ENCODE results near the gene NOC2L.
"Not testable (repeated sequence)": the region's sequence is repeated elsewhere in the genome, so short reads cannot be mapped to it uniquely, and the experiment has no call there.

NOC2L gene

DNA sequence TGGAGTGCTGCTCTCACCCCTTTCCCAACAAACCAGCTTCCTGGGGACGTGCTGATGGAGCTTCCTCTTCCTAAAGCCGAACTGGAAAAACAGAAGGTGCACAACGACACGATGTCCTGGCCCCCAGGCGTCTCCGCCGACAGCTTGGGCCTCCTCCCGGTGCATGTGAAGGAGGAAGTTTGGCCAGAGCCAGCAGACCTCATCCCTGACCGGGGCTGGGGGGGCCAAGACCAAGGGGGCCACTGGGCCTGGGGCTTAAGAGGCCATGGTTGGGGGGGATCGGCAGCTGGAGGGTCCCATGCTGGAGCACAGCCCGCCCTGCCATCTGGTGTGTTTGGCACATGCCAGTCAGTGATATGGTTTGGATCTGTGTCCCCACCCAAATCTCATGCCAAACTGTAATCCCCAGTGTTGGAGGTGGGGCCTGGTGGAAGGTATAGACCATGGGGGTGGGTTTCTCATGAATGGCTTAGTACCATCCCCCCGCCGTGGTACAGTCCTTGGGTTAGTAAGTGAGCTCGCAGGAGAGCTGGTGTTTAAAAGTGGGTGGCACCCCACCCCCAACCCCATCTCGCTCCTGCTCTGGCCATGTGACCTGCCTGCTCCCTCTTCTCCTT is 34.4 kb upstream of the NOC2L start:
- no peak for DNase-seq

DNA sequence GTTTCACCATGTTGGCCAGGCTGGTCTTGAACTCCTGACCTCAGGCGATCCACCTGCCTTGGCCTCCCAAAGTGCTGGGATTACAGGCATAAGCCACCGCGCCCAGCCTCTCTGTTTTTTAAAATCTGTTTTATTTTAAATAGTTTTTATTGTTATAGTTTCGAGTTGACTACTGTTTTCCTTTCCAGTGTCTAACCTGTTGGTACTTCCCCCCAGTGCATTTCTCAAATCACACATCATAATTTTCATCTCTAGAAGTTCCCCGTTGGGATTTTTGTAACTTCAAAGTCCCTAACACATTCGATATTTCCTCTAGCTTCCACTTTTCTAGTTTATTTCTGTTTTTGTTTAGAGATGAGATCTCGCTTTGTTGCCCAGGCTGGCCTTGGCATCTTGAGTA is 33.3 kb upstream of the NOC2L start:
- DNase-seq: no peak

DNA sequence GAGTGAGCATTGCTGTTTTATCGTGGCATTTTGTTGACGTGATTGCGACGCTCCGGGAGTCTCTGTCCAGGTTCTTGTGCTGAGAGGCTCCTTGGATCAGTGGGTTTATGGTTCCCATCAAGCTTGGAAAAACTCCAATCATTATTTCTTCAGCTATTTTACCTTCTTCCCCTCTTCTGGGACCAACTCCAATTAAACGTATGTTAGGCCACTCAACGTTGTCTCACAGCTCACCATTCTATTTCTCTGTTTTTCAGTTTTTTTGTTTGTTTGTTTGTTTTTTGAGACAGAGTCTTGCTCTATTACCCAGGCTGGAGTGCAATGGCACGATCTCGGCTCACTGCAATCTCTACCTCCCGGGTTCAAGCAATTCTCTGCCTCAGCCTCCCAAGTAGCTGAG is 32.8 kb upstream of the NOC2L start:
- no peak for DNase-seq

DNA sequence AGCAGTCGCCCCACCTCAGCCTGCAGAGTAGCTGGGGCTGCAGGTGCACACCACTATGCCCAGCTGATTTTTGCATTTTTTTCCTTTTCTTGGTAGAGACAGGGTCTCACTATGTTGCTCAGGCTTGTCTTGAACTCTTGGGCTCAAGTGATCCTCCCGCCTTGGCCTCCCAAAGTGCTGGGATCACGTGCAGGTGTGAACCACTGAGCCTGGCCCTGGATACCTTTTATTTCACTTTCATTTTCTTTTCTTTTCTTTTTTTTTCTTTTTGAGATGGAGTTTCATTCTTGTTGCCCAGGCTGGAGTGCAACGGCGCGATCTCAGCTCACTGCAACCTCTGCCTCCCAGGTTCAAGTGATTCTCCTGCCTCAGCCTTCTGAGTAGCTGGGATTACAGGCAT is 32.2 kb upstream of the NOC2L start:
- DNase-seq: not testable (repeated sequence)

DNA sequence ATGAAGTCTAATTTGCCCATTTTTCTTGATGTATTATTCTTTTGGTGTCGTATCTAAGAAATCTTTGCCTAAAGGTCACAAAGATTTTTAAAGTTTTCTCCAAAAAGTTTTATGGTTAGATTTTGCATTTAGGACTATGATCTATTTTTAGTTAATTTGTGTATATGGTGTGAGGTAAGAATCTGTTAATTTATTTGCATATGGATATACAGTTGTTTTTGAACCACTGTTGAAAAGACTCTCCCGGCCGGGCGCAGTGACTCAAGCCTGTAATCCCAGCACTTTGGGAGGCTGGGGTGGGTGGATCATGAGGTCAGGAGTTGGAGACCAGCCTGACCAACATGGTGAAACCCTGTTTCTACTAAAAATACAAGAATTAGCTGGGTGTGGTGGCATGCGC is 29.0 kb upstream of the NOC2L start:
- not testable (repeated sequence) for DNase-seq

DNA sequence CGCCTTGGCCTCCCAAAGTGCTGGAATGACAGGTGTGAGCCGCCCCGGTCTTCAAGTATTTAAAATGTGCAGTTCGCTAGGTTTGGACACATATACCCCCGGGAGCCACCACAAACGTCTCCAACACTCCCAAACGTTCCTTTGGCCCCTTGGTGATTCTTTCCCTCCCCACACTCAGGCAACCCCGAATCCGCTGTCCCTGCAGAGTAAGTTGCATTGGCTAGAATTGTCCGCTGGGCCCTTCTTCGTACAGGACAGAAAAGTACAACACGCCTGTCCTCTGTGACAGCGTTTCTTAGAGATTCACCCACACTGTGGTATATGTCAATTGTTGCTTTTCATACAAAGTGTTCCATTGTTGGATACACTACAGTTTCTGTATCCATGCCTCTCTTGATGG is 26.1 kb upstream of the NOC2L start:
- DNase-seq: no peak

DNA sequence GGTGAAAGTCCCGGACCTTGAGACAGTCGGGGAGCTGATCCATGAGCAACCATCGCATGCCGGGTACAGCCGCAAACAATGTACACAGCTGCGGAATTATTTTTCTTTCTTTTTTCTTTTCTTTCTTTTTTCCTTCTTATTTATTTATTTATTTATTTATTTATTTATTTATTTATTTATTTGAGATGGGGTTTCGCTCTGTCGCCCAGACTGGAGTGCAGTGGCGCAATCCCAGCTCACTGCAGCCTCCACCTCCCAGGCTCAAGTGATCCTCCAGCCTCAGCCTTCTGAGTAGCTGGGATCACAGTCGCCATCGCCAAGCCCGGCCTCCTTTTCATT is 25.4 kb upstream of the NOC2L start:
- no peak for DNase-seq

DNA sequence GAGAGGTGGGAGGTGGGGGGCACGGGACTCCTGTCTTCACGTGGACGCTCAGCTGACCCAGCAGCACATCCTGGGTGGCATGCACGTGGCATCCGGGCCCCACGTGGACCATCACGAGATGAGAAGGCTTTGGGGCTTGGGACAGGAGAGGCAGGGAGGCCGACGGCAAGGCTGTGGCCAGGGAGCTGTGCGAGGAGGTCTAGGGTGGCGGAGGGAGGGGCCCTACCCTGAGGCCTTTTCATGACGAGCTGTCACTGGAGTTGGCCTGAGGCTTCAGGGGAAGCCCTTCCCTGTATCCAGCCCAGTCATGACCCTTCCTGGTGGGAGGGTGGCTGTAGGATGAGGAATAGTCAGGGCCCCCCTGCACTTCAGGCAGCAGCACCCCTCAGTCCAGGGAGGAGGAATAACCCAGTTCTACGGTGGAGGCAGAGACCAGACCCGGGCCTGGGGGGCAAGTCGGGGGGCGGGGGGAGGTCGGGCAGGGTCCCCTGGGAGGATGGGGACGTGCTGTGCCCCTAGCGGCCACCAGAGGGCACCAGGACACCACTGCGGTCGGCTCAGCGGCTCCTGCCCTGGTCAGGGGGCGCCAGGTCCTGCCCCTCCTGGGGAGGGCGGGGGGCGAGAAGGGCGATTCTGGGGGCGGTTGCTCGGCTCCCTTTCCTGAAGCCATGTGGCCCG is 24.9 kb upstream of the NOC2L start:
- peak; percentile 50 for DNase-seq

DNA sequence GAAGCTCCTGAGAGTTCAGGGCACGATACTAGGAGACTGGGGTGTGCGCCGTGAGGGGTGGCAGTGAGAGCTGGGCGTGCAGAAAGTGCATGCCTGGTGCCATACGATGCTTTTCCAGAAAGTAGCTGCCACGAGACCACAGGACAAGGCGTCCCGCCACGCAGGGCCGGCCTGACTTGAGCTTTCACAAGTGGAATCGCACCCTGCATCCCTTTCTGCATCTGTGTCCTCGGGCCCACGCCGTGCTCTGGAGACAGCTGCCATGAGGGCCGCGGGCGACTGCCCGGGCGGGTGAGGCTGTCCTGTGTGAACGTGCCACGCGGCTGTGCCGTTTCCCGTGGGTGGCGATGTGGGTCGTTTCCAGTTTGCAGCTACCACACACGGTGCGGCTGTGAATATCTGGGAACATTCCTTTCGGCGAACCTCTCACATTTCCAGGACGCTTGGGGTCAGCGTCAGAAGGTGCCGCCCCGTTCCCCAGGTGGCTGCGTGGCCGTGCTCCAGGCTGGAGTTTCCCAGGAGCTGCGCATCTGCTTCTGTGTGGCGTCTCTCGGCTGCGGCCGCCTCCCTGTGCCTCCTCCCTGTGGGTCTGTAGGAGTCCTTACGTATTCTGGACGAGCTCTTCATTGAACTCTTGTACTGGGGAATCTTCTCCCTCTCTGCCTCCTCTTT is 23.8 kb upstream of the NOC2L start:
- DNase-seq: peak; percentile 57

DNA sequence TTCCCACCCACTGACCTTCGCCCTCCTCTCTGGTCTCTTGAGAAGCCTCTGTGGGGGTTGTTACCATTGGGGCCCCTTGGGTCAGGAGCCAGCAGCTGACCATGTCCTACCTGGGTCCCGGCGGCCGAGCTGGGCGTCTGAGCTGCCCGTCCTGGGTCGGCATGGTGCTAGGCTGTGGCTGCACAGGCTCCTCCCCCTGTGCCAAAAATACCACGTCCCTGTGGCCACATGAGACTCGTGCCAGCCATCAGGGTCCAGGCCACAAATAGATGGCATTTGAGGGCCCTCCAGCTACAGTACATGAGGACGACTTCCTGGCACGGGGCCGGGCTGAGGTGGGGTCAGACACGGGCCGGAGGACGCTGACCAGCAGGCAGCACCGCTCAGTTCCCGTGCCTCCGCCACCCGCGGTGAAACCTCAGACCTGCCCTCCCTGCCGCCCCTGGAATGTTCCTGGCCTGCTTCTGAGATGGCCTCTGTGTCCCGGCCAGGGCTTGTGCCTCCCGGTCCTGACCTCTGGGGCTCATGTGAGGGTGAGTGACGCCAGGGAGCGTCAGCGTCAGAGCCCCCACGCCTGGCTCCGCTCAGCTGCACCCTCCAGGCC is 23.0 kb upstream of the NOC2L start, which contains the start of gene PERM1:
Gene PERM1 (minus strand): TSS at position 139 of the 604 bp plus-strand sequence. CDS start 1,064 bp downstream, outside the sequence.
- no peak for DNase-seq

DNA sequence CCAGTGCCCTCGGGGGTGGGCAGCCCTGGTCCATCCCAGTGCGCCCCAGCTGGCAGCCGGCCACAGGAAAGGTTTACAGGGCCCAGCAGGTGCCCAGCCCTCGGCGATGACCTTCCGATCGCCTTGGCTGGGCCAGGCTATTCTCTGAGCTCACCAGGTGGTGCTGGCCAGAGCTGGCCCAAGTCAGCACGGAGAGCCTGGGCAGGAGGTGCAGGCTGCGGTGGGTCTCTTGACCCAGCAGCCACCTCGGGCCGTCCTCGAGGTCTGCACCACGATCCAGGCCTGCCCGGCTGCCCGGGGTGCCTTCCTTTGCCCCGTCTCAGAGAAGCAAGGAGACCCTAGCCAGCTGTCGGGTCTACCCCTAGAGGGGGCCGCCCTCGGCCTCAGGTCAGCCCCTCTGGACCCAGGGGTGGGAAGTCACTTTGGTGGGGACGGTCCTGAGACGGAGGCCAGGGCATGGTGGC is 22.5 kb upstream of the NOC2L start:
- DNase-seq: no peak

DNA sequence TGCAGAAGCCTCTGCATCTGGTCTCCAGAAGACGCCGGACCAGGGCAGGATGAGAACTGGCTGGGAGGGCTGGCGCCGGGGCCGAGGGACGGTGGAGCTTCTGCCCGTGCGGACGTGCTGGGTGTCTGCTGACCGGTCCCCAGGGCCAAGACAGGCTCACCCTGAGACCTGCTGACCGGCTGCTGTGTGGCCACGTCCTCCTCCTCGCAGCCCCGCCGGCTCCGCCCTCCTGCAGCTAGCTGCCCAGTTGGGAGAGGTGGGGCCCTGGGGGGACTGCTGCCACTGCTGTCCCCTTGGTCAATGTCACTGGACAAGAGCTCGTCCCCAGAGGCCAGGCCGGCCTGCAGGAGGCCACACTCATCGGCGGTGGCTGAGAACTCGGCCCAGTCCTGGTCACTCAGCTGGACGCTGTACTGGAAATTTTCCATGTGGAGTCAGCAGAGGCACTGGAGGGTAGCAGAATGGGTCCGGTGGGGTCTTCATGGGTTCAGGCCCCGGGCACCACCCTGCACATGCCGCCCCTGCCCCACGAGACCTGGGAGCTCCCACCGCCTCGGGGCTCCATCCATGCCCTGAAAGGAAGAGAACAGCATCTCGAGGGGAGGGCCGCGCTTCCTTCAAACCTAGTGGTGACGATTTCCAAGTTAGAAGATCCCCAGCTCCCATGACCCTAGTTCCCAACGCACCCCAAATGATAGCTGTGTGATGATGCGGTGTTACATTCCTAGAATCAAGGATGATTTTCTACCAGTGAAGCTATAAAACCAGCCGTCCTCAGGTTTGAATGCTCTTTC is 21.7 kb upstream of the NOC2L start:
- DNase-seq: no peak

DNA sequence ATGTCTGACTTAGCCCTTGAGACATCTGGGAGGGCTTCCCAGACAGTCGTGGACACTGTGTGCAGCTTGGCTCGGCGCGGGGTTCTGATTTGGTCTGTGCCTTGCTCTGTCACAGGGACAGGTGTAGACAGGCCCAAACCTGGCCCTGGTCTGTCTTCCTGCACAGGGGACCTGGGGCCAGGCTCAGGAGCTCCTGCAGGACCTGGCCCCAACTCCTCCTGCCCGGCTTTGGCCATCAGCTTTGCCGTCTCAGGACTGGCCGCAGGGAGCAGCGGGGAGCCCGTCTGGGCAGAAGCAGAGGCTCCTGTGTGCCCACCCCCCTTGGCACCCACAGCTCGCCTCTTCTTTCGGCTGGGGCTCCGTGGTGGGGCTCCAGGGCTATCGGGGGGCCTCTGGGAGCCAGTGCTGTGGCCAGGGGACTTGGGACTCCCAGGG is 21.1 kb upstream of the NOC2L start:
- DNase-seq: peak; percentile 49

DNA sequence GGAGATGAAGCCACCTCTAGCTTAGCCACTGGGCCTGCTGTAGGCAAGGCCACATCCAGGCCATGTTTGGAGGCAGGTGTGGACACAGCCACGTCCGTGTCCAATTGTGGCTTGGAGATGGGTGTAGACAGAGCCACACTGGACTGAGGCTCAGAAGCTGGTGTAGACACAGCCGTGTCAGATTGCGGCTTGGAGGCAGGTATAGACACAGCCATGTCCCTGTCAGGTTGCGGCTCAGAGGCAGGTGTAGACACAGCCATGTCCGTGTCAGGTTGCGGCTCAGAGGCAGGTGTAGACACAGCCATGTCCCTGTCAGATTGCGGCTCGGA is 20.7 kb upstream of the NOC2L start:
- no peak for DNase-seq

DNA sequence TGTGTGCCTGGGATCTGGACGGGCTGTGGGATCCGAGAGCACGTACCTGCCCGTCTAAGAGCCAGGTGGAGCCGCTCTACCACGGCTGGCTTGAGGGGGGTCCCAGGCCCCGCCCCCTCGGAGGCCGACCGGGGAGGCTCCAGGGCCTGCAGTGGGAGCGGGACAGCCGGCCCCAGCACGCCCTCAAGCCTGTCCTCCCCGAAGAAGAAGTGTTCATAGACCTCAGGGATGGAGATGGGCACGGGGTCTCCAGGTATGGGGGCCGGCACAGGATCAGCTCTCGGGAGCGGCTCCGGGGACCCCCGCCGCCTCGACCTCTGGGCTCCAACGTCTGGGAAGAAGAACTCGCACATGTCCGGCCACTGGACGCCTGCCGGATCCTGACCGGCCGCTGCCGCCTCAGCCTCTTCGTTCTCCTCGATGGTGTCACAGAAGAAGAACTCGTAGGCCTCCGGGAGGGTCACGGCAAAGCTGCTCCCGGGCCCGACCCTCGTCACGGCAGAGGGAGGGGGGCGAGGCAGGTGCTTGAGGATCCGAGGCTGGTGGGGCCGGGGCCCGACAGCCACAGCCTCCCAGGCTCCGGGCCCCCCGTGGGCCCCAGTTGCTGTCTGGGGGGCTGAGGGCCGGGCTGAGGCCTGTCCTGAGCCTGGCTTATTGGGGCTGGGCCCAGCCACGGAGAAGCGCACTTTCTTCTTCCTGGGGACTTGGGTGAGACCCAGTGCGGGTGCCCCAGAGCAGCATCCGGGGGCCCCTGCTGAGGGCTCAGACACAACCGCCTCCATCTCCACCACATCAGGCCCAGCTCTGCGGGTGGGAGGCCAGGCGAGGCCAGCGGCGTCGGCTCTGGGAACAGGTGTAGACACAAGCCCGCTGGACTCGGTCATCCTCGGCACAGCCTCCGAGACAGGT is 20.0 kb upstream of the NOC2L start:
- DNase-seq: no peak

DNA sequence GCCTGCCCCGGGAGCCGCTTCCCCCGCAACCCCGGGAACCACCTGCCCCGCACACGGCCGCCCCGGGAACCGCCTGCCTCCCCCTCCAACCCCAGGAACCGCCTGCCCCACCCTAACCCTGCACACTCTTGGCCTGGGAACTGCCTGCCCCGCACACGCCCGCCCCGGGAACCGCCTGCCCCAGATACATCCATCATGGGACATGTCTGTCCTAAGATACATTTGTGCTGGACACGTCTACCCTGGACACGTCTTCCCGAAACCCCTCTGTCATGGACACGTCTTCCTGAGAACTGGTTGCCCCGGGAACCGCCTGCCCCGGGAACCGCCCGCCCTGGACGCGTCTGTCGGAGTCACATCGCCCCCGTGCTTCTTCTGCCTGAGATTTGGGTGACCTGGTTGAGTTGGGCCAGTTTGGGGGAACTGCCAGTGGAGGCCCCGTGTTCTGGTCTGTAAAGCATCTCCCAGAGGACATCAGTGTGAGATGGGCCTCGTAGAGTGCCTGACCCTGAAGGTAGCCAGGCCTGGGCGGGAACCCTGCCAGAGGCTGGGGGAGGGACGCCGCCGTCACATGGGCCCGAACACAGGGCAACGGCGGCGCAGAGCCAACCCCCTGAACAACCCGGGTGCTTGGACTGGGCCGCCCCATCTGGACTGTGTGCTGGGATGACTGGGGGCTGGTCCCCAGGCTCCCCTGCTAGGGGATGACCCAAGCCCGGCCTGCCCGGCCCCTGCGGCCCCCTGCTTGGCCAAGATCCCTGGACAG is 19.2 kb upstream of the NOC2L start:
- DNase-seq: peak; percentile 54

DNA sequence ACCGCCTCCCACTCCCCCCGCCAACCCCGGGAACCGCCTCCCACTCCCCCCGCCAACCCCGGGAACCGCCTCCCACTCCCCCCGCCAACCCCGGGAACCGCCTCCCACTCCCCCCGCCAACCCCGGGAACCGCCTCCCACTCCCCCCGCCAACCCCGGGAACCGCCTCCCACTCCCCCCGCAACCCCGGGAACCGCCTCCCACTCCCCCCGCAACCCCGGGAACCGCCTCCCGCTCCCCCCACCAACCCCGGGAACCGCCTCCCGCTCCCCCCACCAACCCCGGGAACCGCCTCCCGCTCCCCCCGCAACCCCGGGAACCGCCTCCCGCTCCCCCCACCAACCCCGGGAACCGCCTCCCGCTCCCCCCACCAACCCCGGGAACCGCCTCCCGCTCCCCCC is 17.7 kb upstream of the NOC2L start:
- not testable (repeated sequence) for DNase-seq

DNA sequence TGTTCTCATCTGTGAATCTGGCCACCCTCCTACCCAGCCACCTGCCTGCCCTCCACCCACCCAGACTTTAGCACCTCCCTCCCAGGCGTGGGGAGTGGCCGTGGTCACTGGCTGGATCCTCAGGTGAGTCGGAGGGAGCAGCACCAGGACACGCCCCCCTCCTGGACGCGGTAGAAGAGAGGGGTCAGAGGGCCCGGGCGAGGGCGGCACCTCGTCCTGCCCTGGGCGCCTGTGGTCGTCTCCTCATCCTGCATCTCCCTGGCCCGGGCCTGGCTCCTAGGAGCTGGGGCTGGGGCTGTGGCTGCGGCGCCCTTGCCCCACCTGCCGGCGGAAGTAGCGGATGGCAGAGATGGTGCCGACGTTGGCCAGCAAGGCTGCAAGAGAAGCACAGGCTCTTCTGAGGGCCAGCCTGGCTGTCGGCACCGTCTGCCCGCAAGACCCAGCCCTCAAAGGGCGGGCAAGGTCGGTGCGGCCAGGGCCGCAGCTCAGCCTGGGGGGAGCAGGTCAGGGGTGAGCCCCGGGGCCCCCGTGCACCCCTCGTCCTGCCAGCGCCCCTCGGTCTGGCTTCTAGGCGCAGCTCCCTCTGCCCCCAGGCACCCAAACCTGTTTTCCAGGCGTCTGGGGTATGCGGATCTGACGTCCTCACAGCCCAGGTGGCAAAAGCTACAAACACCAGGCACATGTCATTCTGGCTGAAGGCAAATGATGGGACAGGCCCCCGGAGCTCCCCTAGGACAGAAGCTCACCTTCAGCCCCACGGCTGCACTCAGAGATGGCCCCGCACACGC is 17.0 kb upstream of the NOC2L start:
- peak; percentile 92 for DNase-seq

DNA sequence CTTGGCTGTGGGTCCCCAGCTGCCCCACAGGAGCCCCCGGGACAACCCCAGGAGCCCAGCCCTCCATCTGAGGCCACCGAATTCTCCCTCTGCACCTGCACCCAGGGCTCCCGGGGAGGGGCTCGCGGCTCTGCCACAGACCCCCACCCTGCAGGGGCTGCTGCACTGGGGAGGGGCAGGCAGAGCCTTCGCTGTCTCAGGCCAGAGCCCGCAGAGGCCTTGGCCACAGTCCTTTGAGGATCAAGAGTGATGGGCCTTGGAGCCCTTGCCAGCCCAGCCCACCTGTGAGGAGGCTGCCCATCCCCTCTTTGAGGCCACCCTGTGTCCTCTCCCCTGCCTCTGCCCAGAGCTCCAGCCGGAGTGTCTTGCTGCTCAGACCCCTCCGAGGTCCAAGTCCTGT is 16.3 kb upstream of the NOC2L start:
- no peak for DNase-seq

DNA sequence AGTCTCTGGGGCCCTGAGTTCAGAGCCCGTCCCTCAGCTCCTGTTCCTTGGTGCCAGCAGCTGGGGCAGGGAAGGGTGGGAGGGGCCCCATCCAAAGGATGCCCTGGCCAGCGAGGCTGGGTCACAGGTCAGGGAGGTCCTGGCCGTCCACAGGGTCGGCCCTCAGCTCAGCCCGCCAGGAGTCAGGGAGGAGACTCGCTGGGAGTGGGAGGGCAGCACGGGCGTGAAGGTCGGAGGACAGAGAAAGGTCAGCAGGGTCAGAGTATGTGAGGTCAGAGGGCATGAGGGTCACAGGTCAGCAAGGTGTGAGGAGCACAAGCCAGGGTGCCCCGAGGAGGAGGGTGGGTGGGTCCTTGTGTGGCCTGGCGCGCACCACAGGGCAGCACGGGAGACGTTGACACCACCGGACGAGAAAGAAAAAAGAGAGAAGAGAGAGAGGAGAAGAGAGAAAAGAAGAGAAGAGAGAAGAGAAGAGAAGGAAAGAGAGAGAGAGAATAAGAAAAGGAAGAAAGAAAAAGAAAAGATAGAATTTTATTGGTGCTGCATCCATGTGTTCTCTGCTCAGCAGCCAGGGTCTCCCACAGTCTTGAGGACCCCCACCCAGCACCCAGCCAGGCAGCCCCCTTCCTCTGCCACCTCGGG is 15.8 kb upstream of the NOC2L start:
- no peak for DNase-seq

Measured in DMS53 (cell line).